Hematopoietic multipotent progenitor cell treated with erythropoietin and hydrocortisone succinate and interleukin-3 and kit ligand, for 15 days (in vitro differentiated cells): ENCODE results near the gene GTF3C5.

Experiments used
- DNase-seq: peaks from one replicate; pipeline ENCODE4 v3.0.0-alpha.2; 2015; ENCODE audit warnings: low spot score

The GTF3C5 gene

GRCh38 chr9:133030317-133031129, at the start of gene GTF3C5:
GTF3C5 (plus strand) TSS chr9:133030997; CDS start chr9:133031012, 15 bp downstream.
- DNase-seq, result peak; percentile 99

GRCh38 chr9:132982458-132982857, 48.3 kb upstream of the GTF3C5 start:
- DNase-seq, result peak; percentile 54

GRCh38 chr9:132983491-132984201, 47.2 kb upstream of the GTF3C5 start:
- peak; percentile 55 for DNase-seq

DNA sequence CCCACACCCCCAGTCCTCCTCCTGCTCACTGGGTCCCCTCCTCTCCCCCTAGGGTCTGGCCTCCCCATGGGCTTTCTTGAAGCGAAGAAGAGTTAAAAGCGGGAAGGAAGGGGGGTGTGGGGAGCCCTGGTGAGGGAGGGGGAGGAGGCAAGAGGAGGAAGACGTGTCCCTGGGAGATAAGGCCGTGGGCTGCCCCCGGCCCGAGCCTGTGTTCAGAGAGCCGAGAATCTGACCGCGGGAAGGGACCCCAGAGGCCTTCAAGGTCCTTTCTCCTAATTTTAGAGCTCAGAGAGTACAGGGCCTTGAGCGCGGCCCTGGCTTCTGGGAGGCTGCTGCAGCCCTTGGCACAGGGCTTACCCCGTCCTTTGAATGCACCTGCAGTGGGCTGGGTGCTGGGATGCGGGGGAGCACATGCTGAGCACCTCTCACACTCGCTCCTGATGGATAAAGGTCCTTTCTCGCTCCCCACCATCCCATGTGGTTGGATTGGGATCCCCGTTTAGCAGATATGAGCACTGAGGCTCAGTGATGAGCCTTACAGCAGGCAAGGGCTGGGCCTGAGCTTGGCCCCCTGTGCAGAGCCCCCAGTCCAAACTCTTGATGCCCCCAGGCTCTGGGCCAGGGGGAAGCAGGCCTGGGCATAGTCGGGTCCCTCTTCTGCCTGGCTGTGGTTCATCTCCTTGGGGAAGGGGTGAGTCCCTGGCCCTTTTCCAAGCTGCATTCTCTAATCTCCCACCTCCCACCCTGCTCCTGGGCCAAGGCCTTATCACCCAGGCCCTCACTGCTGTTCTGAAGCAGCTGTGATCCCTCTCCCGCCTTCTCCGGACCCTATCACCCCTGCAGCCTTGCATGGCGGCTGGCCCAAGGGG, 46.4 kb upstream of the GTF3C5 start:
- peak; percentile 89 for DNase-seq

- no peak for DNase-seq
Measured at GRCh38 chr9:132985071-132985350, 45.8 kb upstream of the GTF3C5 start.

DNA sequence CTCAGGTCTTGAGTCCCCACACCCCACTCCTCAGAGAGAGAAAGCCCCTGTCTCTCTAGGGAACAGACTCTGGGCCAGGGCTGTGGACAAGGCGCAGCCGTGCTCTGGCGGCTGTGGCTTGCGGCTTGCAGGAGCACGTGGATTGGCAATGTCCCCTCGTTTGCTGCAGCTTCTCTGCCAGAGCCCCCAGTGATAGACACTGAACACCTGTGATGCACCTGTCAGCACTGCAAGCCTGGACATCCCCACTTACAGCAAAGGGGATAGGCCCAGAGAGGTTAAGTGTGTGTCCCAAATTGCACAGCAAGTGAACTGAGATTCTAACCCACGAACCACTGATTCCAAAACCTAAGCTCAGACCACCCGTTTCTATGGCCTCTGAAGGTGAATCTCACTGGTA, 45.3 kb upstream of the GTF3C5 start:
- DNase-seq, result no peak

DNA sequence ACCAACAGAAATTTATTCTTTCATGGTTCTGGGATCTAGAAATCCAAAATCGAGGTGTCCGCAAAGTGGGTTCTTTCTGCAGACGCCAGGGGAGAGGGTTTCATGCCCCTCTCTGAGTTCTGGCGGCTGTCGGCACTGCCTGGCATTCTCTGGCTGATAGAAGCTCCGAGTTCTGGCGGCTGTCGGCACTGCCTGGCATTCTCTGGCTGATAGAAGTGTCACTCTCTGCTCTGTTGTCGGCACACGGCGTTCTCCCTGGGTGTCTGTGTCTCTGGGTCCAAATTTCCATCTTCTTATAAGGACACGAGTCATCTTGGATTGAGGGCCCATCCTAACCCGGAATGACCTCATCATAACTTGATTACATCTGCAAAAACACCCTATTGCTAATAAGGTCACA, 44.7 kb upstream of the GTF3C5 start:
- peak; percentile 42 for DNase-seq

- peak; percentile 52 for DNase-seq
Measured at GRCh38 chr9:132986640-132987620, 43.9 kb upstream of the GTF3C5 start.

- DNase-seq, result no peak
Measured at GRCh38 chr9:132988244-132989013, 42.4 kb upstream of the GTF3C5 start.

GRCh38 chr9:132989014-132989310, 41.8 kb upstream of the GTF3C5 start:
- no peak for DNase-seq

DNA sequence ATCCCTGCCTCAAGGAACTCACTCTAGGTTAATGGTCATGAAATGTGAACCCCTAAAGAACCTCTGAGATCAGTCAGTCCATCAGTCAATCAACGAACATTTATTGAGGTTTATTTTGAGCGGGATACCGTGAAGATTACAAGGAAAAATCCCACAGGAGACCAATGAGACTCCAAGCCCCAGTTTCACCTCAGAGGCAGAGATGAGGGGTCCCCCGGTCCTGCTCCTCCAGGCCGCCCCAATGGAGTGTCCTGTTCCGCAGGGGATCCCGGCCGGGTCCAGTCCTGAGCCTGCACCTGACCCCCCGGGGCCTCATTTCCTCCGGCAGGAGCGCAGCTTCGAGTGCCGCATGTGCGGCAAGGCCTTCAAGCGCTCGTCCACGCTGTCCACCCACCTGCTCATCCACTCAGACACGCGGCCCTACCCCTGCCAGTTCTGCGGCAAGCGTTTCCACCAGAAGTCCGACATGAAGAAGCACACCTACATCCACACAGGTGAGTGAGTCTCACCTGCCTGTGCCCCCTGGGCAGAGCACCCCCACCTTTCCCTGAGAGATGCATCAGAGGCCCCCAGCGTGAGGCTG, 41.3 kb upstream of the GTF3C5 start:
- DNase-seq, result no peak

DNA sequence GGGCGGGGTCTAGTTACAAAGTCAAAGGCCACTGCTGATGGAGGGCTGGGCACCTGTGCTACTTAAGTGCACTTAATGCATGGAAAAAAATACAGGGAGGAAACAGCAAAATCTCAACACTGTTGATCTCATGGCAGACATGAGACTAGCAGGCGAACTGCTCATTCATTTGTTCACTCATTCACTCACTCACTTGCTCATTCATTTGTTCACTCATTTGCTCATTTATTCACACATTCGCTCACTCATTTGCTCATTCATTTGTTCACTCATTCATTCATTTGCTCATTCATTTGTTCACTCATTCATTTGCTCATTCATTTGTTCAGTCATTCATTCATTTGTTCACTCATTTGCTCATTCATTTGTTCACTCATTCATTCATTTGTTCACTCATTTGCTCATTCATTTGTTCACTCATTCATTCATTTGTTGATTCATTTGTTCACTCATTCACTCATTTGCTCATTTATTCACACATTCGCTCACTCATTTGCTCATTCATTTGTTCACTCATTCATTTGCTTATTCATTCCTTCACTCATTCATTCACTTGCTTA, 40.7 kb upstream of the GTF3C5 start:
- DNase-seq, result peak; percentile 44

GRCh38 chr9:132990781-132991180, 40.0 kb upstream of the GTF3C5 start:
- DNase-seq, result no peak

GRCh38 chr9:132991351-132992300, 39.2 kb upstream of the GTF3C5 start:
- no peak for DNase-seq

GRCh38 chr9:132993511-132993939, 37.3 kb upstream of the GTF3C5 start:
- DNase-seq, result peak; percentile 52

DNA sequence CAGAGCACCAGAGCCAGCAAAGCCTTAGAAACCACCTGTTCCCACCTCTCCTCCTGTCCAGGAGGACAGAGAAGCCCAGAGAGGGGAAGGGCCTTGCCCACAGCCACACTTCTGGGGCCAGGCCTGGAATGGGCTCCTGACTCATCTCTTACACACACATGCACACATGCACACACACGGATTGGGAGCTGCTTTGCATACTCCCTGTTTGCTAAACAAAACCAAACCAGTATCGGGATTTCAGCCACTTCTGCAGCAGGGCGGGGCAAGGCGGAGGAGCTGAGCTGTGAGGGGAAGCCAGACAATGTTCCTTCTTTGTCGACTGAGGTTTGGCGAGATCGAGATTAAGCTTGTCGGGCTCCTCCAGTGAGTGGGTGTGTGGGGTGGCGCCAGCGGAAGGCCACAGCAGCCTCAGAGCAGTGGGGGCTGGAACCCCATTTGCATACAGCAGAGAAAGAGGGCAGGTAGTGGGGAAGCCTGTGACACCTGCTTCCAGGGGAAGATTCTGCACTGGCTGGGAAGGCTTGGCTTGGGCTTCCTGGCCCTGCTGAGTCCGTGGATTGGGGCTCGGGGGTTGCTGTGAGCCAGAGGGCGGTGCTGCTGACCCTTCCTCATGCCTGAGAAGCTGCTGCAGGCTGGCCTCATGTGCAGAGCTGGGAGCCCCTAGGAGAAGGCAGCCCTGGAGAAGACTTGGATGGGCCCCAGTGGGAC, 36.2 kb upstream of the GTF3C5 start:
- peak; percentile 73 for DNase-seq

- DNase-seq, result no peak
Measured at GRCh38 chr9:132995121-132995420, 35.7 kb upstream of the GTF3C5 start.

GRCh38 chr9:132995879-132996278, 34.9 kb upstream of the GTF3C5 start:
- peak; percentile 37 for DNase-seq
